HepG2 (cell line): ENCODE measurements around the gene ATG2A. TPM values are rescaled to one million over a fixed set of nuclear protein-coding genes. Genes with fewer than 3 reads are reported as not detected.
A peak's percentile ranks its signal among the peaks of the same experiment; 100 is the strongest.

ENCODE experiments used
- HMGXB3 ChIP-seq: sonication (generic); formaldehyde crosslinking; IDR thresholded peaks from 2 replicates; pipeline ENCODE4 v1.4.0; 2020; ENCODE audit warnings: missing genetic modification reagents, borderline replicate concordance
- HOXA7 ChIP-seq: sonication (generic); formaldehyde crosslinking; IDR thresholded peaks from 2 replicates; pipeline ENCODE4 v1.8.1; 2022; ENCODE audit warnings: mild to moderate bottlenecking, missing genetic modification reagents, moderate library complexity
- NFAT5 ChIP-seq: sonication (generic); formaldehyde crosslinking; IDR thresholded peaks from 2 replicates; pipeline ENCODE4 v1.4.0; 2020; ENCODE audit warnings: missing genetic modification reagents
- ZFP36L1 ChIP-seq: sonication (generic); formaldehyde crosslinking; IDR thresholded peaks from 2 replicates; pipeline ENCODE4 v1.8.0; 2022; ENCODE audit warnings: mild to moderate bottlenecking, missing genetic modification reagents, moderate library complexity
- ZNF350 ChIP-seq: sonication (generic); formaldehyde crosslinking; IDR thresholded peaks from 2 replicates; pipeline ENCODE4 v1.4.0; 2020; ENCODE audit warnings: mild to moderate bottlenecking, low read depth, missing genetic modification reagents, borderline replicate concordance
- ZNF644 ChIP-seq: IDR thresholded peaks from 2 replicates; pipeline ENCODE4 v1.6.1; 2016; ENCODE audit warnings: low read depth
- ZSCAN20 ChIP-seq: sonication (generic); formaldehyde crosslinking; IDR thresholded peaks from 2 replicates; pipeline ENCODE4 v1.4.0; 2020; ENCODE audit warnings: missing genetic modification reagents, mild to moderate bottlenecking, borderline replicate concordance
- polyA plus RNA-seq, 8 experiments: library from polyadenylated mRNA; depleted of rRNA in 3 of 8; stranded (reverse) in 7 of 8; unstranded in 1 of 8; fragments of >200 nt; fragmentation: Illumina TruSeq in 4 of 8; extraction: Trizol in 4 of 8; gene quantifications; 2 replicates each; pipeline versions ENCODE4 v1.2.1 to v1.2.3, GENCODE V29; 2011 to 2016; ENCODE audit warnings: low read depth in 4 of 8, missing spikeins in 1 of 8, mixed read lengths in 1 of 8; ENCODE audit not compliant: insufficient read depth in 1 of 8
- total RNA-seq, 5 experiments: library from RNA; depleted of rRNA; stranded (reverse); fragments of >200 nt; fragmentation: Illumina TruSeq; extraction: Trizol; gene quantifications; 2 replicates each; pipeline ENCODE4 v1.2.3, GENCODE V29; 2016; ENCODE audit warnings: low read depth in 1 of 5
- TF ChIP-seq, protein P1 (sequence below): sonication (generic); formaldehyde crosslinking; IDR thresholded peaks from 2 replicates; pipeline ENCODE4 v1.4.0; 2020; ENCODE audit warnings: missing genetic modification reagents, borderline replicate concordance
- TF ChIP-seq, protein P2 (sequence below): sonication (generic); formaldehyde crosslinking; IDR thresholded peaks from 2 replicates; pipeline ENCODE4 v1.8.1; 2023; ENCODE audit warnings: mild to moderate bottlenecking, inconsistent platforms, moderate library complexity, missing genetic modification reagents, borderline replicate concordance
- TF ChIP-seq, protein P3 (sequence below): sonication (generic); formaldehyde crosslinking; IDR thresholded peaks from 2 replicates; pipeline ENCODE4 v1.5.0; 2020; ENCODE audit warnings: mild to moderate bottlenecking, missing genetic modification reagents

ATG2A gene
- total and polyA plus RNA-seq, 2 of the 13 experiments (the other 11 are each of a cell fraction or from before 2014, with no cell fraction given) = 6.7 to 8.0 TPM

DNA sequence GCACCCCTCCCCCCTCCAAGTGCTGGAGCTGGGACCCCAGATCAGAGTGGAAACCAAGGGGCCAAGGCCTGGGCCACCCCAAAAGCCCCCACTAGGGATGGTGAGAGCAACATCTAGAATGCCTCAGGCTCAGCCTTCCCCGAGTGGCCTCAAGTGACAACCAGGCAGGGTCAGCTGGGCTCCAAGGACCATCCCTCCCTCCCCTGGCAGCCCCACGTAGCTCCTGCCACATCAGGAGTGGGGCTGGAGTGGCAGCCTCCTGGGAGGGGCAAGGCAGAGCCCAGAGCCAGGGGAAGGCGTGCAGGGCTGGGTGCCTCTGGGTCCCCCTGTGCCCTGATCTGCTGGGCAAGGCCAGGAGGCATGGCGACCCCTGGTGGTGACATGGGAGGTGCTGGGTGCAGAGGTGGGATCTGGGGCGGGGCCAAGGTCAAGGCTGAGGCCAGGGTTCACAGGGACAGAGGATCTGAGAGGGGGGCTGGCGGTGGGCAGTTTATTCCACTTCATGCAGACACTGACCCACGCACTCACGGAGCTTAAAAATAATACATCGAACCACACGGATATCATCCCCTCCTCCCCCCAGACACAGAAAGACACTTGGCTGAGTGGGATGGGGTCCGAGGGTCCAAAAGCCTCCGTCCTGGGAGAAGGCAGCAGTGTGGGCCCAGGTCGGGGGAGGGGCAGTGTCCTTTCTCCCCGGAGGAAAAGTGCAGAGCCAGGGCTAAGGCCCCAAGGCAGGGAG is 22.8 kb downstream of the ATG2A start (continued):
- TF ChIP-seq NFAT5 = no peak
- TF ChIP-seq, protein P1, sequence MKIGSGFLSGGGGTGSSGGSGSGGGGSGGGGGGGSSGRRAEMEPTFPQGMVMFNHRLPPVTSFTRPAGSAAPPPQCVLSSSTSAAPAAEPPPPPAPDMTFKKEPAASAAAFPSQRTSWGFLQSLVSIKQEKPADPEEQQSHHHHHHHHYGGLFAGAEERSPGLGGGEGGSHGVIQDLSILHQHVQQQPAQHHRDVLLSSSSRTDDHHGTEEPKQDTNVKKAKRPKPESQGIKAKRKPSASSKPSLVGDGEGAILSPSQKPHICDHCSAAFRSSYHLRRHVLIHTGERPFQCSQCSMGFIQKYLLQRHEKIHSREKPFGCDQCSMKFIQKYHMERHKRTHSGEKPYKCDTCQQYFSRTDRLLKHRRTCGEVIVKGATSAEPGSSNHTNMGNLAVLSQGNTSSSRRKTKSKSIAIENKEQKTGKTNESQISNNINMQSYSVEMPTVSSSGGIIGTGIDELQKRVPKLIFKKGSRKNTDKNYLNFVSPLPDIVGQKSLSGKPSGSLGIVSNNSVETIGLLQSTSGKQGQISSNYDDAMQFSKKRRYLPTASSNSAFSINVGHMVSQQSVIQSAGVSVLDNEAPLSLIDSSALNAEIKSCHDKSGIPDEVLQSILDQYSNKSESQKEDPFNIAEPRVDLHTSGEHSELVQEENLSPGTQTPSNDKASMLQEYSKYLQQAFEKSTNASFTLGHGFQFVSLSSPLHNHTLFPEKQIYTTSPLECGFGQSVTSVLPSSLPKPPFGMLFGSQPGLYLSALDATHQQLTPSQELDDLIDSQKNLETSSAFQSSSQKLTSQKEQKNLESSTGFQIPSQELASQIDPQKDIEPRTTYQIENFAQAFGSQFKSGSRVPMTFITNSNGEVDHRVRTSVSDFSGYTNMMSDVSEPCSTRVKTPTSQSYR (CRISPR knock-in tag) = peak; percentile 73
- TF ChIP-seq, protein P2, sequence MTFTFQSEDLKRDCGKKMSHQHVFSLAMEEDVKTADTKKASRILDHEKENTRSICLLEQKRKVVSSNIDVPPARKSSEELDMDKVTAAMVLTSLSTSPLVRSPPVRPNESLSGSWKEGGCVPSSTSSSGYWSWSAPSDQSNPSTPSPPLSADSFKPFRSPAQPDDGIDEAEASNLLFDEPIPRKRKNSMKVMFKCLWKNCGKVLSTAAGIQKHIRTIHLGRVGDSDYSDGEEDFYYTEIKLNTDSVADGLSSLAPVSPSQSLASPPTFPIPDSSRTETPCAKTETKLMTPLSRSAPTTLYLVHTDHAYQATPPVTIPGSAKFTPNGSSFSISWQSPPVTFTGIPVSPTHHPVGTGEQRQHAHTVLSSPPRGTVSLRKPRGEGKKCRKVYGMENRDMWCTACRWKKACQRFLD (CRISPR knock-in tag) = no peak
- 0 out of 2 replicates have a peak, but pooled peaks have one; percentile 33 for TF ChIP-seq HMGXB3 (CRISPR knock-in tag)
- TF ChIP-seq, protein P3, sequence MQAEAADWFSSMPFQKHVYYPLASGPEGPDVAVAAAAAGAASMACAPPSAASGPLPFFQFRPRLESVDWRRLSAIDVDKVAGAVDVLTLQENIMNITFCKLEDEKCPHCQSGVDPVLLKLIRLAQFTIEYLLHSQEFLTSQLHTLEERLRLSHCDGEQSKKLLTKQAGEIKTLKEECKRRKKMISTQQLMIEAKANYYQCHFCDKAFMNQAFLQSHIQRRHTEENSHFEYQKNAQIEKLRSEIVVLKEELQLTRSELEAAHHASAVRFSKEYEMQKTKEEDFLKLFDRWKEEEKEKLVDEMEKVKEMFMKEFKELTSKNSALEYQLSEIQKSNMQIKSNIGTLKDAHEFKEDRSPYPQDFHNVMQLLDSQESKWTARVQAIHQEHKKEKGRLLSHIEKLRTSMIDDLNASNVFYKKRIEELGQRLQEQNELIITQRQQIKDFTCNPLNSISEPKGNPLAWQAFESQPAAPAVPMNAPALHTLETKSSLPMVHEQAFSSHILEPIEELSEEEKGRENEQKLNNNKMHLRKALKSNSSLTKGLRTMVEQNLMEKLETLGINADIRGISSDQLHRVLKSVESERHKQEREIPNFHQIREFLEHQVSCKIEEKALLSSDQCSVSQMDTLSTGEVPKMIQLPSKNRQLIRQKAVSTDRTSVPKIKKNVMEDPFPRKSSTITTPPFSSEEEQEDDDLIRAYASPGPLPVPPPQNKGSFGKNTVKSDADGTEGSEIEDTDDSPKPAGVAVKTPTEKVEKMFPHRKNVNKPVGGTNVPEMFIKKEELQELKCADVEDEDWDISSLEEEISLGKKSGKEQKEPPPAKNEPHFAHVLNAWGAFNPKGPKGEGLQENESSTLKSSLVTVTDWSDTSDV = no peak
- no peak for TF ChIP-seq ZNF644 (CRISPR knock-in tag)
- no peak for TF ChIP-seq HOXA7
- peak; percentile 94 for TF ChIP-seq ZFP36L1 (CRISPR knock-in tag)
- peak; percentile 87 for TF ChIP-seq ZNF350
- TF ChIP-seq ZSCAN20 = 0 out of 2 replicates have a peak, but pooled peaks have one; percentile 16
